Activated T-helper 17 cell treated with anti-CD3 and anti-CD28 coated beads, Interleukin-2, amount 50 U/mL, for 72 hours (primary cell): ENCODE data around the gene PDGFB. TPM values are rescaled to one million over a fixed set of nuclear protein-coding genes. Genes with fewer than 3 reads are reported as not detected.

Experiments
- ATAC-seq: fragments of 150-1000 bp; cut with Tn5 transposase; replicated peaks from 2 replicates; pipeline ENCODE4 v1.10.0; 2021; ENCODE audit warnings: mild to moderate bottlenecking, moderate library complexity
- H3K27ac Mint-ChIP-seq: one replicate; pipeline ENCODE4 v1.8.0; 2022; ENCODE audit warnings: mixed read lengths
- H3K27me3 Mint-ChIP-seq: one replicate; pipeline ENCODE4 v1.8.0; 2022; ENCODE audit warnings: mixed read lengths
- H3K36me3 Mint-ChIP-seq: one replicate; pipeline ENCODE4 v1.8.0; 2022; ENCODE audit warnings: low read depth, mild to moderate bottlenecking, mixed read lengths
- H3K4me1 Mint-ChIP-seq: one replicate; pipeline ENCODE4 v1.8.0; 2022; ENCODE audit warnings: mixed read lengths
- H3K4me3 Mint-ChIP-seq: one replicate; pipeline ENCODE4 v1.8.0; 2022; ENCODE audit warnings: mild to moderate bottlenecking, mixed read lengths
- H3K9me3 Mint-ChIP-seq: one replicate; pipeline ENCODE4 v1.8.0; 2022; ENCODE audit warnings: mixed read lengths
- total RNA-seq, 2 donors: library from RNA; stranded (reverse); gene quantifications; one replicate each; pipeline ENCODE4 v1.2.3, GENCODE V29; 2022

PDGFB gene
- total RNA-seq: 10 to 100 TPM in 1 of 2 donors, 1 to 10 TPM in 1; 5.2 to 11.3 TPM

GRCh38 chr22:39244496-39245129, at the start of gene PDGFB:
Gene PDGFB (minus strand): TSS chr22:39244982. CDS start chr22:39243963, 1,019 bp downstream.
- H3K36me3 Mint-ChIP-seq: peaks cover 15% of the 10 kb centered on the region
- no peak within 1 kb of the TSS for H3K27ac Mint-ChIP-seq
- peaks cover 20% of the 10 kb centered on the region for H3K27me3 Mint-ChIP-seq
- H3K9me3 Mint-ChIP-seq: no peaks in the 10 kb centered on the region
- H3K4me1 Mint-ChIP-seq: peaks cover 20% of the 10 kb centered on the region
- no peak for ATAC-seq
- H3K4me3 Mint-ChIP-seq: peak within 1 kb of the TSS; percentile 80

- Mint-ChIP-seq H3K4me1 (no peaks in the 10 kb centered on the region), H3K27ac (no peak overlapping the region), H3K9me3 (no peaks in the 10 kb centered on the region), H3K27me3 (peaks cover 9% of the 10 kb centered on the region), H3K36me3 (no peaks in the 10 kb centered on the region), H3K4me3 (no peak overlapping the region)
- no peak for ATAC-seq
Measured at GRCh38 chr22:39293766-39294368, 49.1 kb upstream of the PDGFB start.

- no peaks in the 10 kb centered on the region for H3K36me3 Mint-ChIP-seq
Measured at GRCh38 chr22:39292561-39293074, 47.8 kb upstream of the PDGFB start.

DNA sequence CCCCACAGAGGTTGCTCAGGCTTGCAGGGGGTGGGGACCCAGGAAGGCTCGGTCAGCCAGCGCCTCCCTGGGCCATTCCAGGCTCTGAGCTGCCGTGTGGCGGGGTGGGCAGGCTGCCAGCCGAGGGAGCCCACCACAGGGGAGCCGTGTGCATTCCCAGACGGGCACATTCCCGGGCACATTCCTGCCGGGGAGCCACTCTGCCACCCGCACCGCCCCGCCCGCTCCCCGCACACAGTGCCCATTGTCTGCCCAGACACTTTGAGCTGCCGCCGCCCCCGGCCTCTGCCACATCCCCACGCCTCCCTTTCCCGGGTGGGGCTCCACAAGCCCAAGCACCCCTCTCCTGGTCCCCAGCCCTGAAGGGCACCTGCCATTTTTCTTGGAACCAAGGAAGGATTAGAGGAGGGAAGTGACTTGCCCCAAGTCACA, 47.3 kb upstream of the PDGFB start:
- H3K27ac Mint-ChIP-seq: no peak overlapping the region
- no peak for ATAC-seq
- no peaks in the 10 kb centered on the region for H3K36me3 Mint-ChIP-seq
- H3K4me1 Mint-ChIP-seq: no peaks in the 10 kb centered on the region
- H3K4me3 Mint-ChIP-seq: no peak overlapping the region
- no peaks in the 10 kb centered on the region for H3K9me3 Mint-ChIP-seq
- peaks cover 9% of the 10 kb centered on the region for H3K27me3 Mint-ChIP-seq

More at GRCh38 chr22:39292561-39293074, 47.8 kb upstream of the PDGFB start:
- Mint-ChIP-seq H3K9me3 (no peaks in the 10 kb centered on the region), H3K27ac (no peak overlapping the region), H3K27me3 (peaks cover 9% of the 10 kb centered on the region), H3K4me1 (no peaks in the 10 kb centered on the region), H3K4me3 (no peak overlapping the region)
- ATAC-seq: no peak

- H3K4me3 Mint-ChIP-seq: no peak overlapping the region
Measured at GRCh38 chr22:39291523-39291922, 46.7 kb upstream of the PDGFB start.

GRCh38 chr22:39290724-39291161, 46.0 kb upstream of the PDGFB start:
- Mint-ChIP-seq H3K27ac (no peak overlapping the region), H3K9me3 (no peaks in the 10 kb centered on the region), H3K4me1 (no peaks in the 10 kb centered on the region), H3K27me3 (peaks cover 4% of the 10 kb centered on the region), H3K36me3 (no peaks in the 10 kb centered on the region), H3K4me3 (no peak overlapping the region)
- no peak for ATAC-seq

More at GRCh38 chr22:39291523-39291922, 46.7 kb upstream of the PDGFB start:
- Mint-ChIP-seq H3K9me3 (no peaks in the 10 kb centered on the region), H3K4me1 (no peaks in the 10 kb centered on the region), H3K36me3 (no peaks in the 10 kb centered on the region), H3K27ac (peak overlapping the region; percentile 50), H3K27me3 (peaks cover 8% of the 10 kb centered on the region)
- ATAC-seq: no peak

DNA sequence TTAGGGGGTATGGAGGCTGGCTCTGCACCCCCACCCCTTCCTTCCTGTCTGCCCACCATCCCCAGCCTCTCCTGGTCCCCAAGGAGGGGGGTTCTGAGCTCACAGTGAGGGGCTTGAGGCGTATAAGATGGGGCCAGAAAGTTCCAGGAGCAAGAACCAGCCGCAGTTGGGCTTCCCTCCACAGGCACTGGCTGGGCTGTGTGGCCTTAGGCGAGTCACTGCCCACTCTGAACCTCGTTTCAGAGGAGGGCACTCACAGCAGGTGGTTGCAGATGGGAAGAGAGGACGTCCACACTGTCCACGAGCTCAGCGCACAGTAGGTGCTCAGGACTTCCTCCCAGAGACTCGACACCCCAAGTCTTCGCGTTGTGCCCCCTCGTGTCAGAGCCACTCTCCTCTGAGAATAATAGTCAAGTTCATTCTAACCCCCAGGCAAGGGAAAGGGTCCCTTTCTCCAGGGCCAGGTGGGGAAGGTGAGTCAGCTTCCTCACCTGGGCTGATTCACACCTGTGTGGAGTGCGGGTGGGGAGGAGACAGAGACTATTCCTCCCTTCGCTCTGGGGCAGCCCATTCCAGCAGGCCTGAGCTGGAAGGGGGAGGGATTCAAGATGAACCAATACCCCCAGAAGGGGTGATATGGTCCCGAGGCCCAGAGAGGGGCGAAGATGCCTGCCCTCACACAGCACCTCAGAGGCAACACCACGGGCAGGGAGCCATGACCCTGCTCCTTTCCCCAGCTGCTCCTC, 45.4 kb upstream of the PDGFB start:
- no peak overlapping the region for H3K4me3 Mint-ChIP-seq
- H3K4me1 Mint-ChIP-seq: no peaks in the 10 kb centered on the region
- no peaks in the 10 kb centered on the region for H3K36me3 Mint-ChIP-seq
- ATAC-seq: no peak
- H3K27me3 Mint-ChIP-seq: peaks cover 4% of the 10 kb centered on the region
- no peaks in the 10 kb centered on the region for H3K9me3 Mint-ChIP-seq
- no peak overlapping the region for H3K27ac Mint-ChIP-seq

- H3K36me3 Mint-ChIP-seq: no peaks in the 10 kb centered on the region
- H3K27me3 Mint-ChIP-seq: peaks cover 4% of the 10 kb centered on the region
- no peaks in the 10 kb centered on the region for H3K9me3 Mint-ChIP-seq
- ATAC-seq: no peak
- H3K4me3 Mint-ChIP-seq: no peak overlapping the region
- H3K27ac Mint-ChIP-seq: no peak overlapping the region
- H3K4me1 Mint-ChIP-seq: no peaks in the 10 kb centered on the region
Measured at GRCh38 chr22:39289533-39289932, 44.8 kb upstream of the PDGFB start.

DNA sequence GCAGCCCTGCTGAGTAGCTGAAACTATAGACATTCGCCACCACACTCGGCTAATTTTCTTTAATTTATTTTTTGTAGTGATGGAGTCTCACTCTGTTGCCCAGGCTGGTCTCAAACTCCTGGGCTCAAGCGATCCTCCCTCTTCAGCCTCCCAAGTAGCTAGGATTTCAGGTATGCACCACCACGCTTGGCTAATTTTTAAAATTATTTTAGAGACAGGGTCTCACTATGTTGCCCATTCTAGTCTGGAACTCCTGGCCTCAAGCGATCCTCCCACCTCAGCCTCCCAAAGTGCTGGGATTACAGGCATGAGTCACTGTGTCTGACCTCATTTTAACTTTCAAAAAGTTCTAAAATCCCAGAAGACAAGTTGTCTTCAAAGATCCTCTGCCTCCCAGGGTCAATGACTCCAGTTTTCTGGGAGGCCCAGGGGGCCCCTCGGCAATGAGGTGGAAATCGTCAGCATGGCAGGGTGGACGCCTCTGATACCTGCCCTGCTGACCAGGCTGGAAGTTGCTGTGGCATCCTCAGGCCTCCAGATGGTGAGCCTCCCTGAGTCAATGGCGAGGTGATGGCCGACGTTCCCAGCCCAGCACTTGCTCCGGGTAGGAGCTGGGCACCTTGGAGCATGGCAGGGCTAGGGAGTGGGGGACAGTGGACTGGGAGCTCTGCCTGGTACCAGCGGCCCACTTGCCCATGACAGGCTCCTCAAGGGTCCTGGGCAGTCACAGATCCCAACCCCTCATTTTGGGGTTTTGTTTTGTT, 43.5 kb upstream of the PDGFB start:
- Mint-ChIP-seq H3K4me3 (no peak overlapping the region), H3K27me3 (no peaks in the 10 kb centered on the region)

DNA sequence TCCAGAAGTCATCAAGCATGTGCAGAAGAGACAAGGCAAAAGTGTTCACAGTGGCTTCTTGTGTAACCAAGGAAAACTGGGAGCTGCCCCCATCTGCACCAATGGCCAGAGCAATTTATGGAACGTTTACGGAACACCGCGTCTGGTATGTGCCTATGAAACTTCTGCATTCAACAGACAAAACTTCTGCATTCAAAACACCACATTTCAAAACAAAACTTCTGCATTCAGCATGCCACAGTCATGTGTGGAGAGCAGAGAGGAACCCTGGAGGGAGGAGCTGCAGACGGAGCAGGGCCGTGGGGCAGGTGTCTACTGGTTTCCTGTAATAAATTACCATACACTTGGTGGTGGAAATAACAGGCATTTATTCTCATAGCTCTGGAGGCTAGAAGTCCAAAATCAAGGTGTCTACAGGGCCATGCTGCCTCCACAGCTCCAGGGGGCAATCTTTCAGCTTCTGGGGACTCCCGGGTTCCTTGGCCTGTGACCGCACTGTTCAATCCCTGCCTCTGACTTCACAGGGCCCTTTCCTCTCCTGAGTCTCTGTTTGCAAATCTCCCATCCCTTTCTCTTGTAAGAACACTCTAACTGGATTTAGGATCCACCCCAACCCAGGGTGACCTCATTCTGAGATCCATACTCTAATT, 42.4 kb upstream of the PDGFB start:
- no peak for ATAC-seq
- Mint-ChIP-seq H3K36me3 (no peaks in the 10 kb centered on the region), H3K4me3 (no peak overlapping the region)

More for the DNA sequence above, 43.5 kb upstream of the PDGFB start:
- H3K27ac Mint-ChIP-seq: no peak overlapping the region
- no peaks in the 10 kb centered on the region for H3K36me3 Mint-ChIP-seq
- ATAC-seq: no peak
- no peaks in the 10 kb centered on the region for H3K9me3 Mint-ChIP-seq
- no peaks in the 10 kb centered on the region for H3K4me1 Mint-ChIP-seq

GRCh38 chr22:39284983-39285382, 40.2 kb upstream of the PDGFB start:
- Mint-ChIP-seq H3K27me3 (no peaks in the 10 kb centered on the region), H3K4me3 (no peak overlapping the region), H3K27ac (no peak overlapping the region), H3K4me1 (no peaks in the 10 kb centered on the region), H3K36me3 (no peaks in the 10 kb centered on the region), H3K9me3 (no peaks in the 10 kb centered on the region)
- ATAC-seq: no peak

More for the DNA sequence above, 42.4 kb upstream of the PDGFB start:
- no peaks in the 10 kb centered on the region for H3K9me3 Mint-ChIP-seq
- H3K27ac Mint-ChIP-seq: no peak overlapping the region
- H3K27me3 Mint-ChIP-seq: no peaks in the 10 kb centered on the region
- no peaks in the 10 kb centered on the region for H3K4me1 Mint-ChIP-seq

- Mint-ChIP-seq H3K9me3 (no peaks in the 10 kb centered on the region), H3K4me1 (no peaks in the 10 kb centered on the region), H3K27me3 (no peaks in the 10 kb centered on the region), H3K36me3 (no peaks in the 10 kb centered on the region), H3K4me3 (no peak overlapping the region), H3K27ac (no peak overlapping the region)
- no peak for ATAC-seq
Measured at GRCh38 chr22:39284142-39284980, 39.6 kb upstream of the PDGFB start.
